T47D (cell line): ENCODE data around the gene TTC7B.

Source experiments
- DNase-seq, 2 experiments: peaks; one replicate each; pipeline versions ENCODE4 v3.0.0 to v3.0.0-alpha.2; 2011 to 2012; ENCODE audit warnings: low read depth in 1 of 2, low spot score in 1 of 2
- JUND ChIP-seq: IDR thresholded peaks from 2 replicates; pipeline ENCODE4 v1.6.1; 2012; ENCODE audit warnings: low read depth
- in situ Hi-C: cut with HindIII; loops from 2 replicates; pipeline ENCODE4 v1.10.0; 2016; ENCODE audit warnings: low sequenced_read_pairs, low pct_unique_long_range_greater_than_20kb

The TTC7B gene

DNA sequence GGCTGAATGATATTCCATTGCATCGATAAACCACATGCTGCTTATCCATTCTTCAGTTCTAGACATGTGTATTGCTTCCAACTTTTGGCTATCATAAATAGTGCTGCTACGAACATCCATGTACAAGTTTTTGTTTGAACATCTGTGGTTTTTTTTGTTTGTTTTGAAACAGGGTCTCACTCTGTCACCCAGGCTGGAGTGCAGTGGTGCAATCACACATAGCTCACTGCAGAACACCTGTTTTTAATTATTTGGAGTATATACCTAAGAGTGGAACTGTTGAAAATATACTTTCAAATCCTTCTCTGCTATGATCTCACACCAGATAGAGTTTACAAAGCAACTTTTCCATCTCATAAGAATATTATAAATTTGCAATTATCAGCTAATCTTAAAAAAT, 124.2 kb downstream of the TTC7B start:
- in situ Hi-C loops, result no loop called here
- no peak for TF ChIP-seq JUND
- DNase-seq, result no peak

DNA sequence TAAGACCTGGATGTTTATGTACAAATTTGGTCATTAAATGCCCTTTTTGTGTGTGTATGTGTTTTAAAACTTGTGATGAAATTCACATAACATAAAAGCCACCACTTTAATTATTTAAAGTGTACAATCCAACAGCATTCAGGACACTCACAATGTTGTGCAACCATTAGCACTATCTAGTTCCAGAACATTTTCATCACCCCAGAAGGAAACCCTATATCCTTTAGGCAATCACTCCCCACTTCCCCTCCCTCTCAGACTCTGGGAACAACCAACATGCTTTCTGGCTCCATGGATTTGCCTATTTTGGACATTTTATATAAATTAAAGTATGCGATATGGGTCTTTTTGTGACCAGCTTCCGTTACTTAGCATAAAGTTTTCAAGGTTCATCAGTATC, 124.6 kb downstream of the TTC7B start:
- DNase-seq, result no peak
- in situ Hi-C loops, result no loop called here
- no peak for TF ChIP-seq JUND

DNA sequence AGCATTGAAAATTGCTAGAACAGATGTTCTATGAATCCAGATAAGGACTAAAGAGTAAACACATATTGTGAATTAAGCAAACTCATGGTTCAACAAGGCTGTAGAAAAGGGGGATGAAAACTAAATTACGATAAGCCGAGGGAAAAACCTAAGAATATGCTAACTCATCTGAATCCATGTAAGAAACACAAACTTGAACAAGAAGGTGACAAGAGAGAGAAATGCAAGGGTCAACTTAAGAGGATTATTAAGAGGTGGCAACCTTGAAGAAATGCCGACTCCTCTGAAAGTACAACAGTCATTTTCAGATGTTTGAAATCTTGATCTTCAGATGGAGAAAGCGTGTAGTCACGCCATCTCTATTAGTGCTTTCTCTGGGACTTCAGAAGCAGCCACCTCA, 128.6 kb downstream of the TTC7B start:
- DNase-seq, result no peak
- TF ChIP-seq JUND, result no peak
- in situ Hi-C loops, result no loop called here

DNA sequence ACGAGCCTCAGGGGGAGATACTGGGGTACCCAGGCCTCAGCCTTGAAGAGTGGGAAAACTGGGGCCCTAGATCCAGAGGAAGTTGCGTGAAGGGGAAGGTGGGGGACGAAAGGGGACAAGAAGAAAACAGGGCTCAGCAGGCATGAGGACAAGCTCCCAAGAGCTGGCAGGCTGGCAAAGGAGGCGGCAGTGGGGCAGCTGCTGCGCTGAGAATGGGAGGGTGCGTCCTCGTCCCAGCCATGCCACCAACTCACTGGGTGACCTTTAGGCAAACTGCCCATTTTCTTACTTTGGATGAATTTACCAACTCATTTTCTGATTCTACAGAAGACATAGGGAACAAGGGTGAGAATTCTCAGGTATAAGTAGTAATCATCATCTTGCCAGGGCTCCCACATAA, 133.6 kb downstream of the TTC7B start:
- no peak for TF ChIP-seq JUND
- in situ Hi-C loops, result no loop called here
- DNase-seq, result no peak

DNA sequence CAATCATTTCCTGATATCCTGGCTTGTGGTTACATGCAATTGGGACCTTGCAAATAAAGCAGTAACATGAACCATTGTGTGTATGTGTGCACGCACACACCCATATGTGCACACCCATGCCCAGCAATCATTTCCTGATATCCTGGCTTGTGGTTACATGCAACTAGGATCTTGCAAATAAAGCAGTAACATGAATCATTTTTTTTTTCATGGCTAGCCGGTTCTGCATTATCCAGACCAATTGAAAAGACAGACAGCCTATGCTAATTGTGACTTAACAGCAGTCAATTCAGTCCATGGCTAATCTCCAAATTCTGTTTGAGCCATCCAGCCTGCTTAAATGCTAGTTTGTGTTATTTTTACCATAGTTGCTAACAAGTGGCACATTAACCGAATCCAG, 134.3 kb downstream of the TTC7B start:
- no peak for TF ChIP-seq JUND
- in situ Hi-C loops, result no loop called here
- no peak for DNase-seq

DNA sequence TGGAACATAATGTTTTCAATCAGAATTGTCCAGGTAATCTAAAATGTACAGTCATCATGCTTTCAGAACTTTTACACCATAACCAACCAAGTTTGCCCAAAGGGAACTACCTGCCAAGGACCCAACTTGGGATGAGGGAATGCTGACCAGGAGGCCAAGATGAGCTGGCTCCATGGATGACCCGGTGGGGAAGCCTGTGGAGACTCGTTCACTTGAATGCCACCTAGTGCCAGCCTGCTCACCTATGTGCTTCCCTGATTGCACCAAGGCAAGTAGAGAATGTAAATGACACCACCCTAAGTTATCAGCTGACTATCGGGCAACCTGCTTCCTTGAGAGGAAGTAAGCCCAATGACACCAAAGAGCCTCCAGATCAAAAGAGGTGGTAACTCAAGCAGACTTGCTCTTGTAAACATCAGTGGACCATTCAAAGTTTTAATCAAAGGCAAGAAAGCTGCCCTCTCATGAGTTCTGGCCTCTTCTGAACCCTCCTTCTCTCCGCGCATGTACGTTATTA, 137.3 kb downstream of the TTC7B start:
- TF ChIP-seq JUND, result no peak

DNA sequence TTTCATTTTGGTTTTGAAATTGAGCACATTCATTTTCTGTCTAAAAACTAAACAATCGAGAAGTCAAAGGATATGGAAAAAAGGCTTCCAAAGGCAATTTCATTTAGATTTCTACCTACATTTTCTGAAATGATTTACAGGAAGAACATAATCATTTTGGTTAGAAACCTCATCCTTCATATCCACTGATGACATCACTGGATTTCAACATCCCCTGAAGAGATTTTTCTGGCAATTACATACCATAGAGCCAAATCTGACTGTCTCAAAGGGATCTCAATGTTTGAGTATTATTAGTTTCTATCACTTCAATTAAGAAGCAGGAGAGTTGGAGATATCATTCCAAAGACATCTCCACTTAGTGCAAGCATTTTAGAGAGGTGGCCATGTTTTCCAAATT, 137.8 kb downstream of the TTC7B start:
- no peak for TF ChIP-seq JUND
- no peak for DNase-seq
- in situ Hi-C loops, result no loop called here

More for the DNA sequence above, 137.3 kb downstream of the TTC7B start:
- no peak for DNase-seq
- in situ Hi-C loops, result no loop called here

DNA sequence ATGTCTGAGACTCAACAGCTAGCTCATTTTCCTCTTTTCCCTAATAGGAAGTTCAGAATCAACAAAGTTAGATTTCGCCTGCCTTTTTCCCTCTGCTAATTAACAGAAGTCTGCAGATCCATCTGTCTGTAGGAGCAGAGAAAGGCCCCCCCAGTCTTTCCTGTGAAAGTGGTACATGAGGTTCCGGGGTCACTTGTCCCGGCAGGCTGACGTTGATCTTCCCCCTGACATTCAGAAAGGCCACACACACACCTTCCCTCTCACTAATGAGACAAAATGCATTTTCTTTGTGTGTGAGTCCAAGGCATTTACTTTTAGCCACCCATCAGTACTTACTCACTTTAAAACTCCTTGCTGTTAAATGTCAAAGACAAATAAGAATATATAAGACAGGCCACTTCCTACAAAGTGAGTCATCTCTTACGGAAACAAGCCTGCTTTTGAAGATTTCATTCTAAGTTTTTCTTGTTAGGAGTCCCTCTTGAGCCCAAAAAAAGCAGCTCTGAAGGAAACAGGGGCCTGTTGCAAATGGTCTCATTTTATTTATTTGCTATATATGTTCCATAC, 138.7 kb downstream of the TTC7B start:
- in situ Hi-C loops, result no loop called here
- no peak for TF ChIP-seq JUND
- DNase-seq, result no peak

DNA sequence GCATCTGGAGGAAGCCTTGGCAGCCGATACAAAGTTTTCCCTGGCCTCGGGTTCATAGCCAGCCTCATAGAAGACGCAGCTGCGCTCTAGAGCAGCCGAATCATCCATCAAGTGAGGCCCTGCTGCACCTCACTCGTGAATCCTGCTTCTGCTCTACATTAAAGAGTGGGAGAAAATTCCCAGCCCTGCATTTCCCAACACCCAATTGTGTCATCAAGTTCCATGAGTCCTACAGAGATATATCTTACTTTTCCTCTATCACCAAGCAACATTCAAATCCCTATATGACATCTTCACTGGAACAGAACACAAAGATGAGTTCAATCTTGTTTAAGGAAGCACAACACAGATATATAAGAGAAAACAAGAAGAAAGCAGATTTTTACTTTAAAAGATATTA, 139.3 kb downstream of the TTC7B start:
- DNase-seq, result no peak
- TF ChIP-seq JUND, result no peak
- in situ Hi-C loops, result no loop called here

DNA sequence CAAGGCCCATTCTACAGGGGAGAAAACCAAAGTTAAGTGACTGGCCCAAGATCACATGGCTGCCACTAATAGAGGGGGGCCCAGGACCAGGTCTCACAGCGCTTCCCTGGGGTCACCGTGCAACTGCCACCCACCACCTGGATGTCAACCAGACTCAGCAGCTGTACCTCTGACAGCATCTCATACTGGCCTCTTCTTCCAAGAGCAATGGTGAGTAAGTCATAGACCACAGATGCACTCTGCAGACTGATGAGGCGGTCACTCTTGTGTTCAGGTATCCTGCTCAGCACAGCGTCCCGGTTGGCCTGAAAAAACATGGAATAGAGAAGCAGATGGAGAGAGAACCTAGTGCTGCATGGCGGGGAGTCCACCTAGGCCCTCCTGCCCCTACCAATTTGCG, 139.9 kb downstream of the TTC7B start:
- in situ Hi-C loops, result no loop called here
- TF ChIP-seq JUND, result no peak
- DNase-seq, result no peak

DNA sequence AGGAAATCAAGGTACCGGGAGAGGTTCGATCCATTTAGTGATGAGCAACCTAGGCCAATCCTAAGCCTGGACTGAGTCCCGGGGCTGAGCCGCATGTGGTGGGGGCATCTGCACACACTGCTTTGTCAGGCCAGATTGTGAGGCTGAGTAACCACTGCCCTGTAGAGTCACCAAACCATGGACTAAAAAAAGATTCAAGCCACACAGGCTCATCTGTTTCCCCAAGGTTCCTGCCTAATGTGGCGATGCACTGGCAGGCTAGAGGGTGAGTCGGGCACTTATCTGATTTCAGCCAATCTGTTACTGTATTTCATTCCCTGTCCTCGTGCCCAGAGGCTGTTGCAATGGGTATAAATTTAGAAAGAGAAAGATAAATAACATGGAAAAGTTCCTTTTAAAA, 140.8 kb downstream of the TTC7B start:
- in situ Hi-C loops, result no loop called here
- DNase-seq, result no peak
- no peak for TF ChIP-seq JUND

DNA sequence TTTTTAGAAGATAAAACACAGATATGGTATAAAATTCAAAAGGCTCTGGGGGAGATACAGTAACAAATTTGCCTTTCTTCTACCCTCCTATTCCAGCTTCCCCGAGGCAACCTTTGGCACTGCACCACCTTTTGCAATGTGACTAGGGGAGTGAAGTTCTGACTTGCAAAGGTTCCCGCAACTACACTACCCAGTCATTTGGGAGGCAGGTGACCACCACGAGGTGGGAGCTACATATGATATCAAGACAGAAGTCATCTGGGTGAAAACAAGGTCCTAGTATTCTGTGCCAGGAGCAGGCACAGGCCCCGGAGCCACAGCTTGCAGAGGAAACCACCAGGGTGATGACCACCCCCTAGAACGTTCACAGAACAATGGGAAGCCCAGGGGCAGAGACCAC, 141.5 kb downstream of the TTC7B start:
- in situ Hi-C loops, result no loop called here
- no peak for TF ChIP-seq JUND
- DNase-seq, result no peak

DNA sequence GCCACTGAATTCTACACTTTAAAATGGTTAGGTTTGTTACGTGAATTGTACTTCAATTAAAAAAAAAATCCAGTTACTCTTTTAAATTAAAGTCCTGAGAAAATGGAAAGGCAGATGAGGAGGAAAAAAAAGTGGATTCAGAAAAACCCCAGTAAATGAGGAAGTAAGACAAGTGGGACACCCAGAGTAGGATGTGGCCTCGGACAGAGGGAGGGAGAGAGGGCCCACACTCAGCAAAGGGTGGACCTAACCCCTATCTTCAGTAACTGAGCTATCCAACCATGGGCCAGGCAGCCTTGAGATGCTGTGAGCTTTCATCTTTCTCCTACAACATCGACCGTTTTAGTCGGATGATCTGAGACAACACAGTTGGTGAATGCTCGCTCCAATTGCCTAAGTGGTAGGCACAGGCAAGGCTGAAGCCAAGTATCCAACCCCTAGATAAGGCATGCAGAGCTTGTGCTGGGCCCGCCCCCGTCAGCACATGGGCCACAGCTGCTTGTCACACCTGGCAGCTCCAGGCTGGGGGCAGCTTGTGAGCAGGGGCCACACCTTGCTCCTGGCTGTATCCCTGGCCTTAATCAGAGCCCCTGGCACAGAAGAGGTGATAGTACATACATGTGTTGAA, 142.1 kb downstream of the TTC7B start:
- in situ Hi-C loops, result no loop called here
- no peak for DNase-seq
- no peak for TF ChIP-seq JUND
